ENCODE results near the gene ZNF407. TPM values are rescaled to one million over a fixed set of nuclear protein-coding genes. Genes with fewer than 3 reads are reported as not detected.

The ZNF407 gene
- total RNA-seq, 1 experiment from 2014 or later, result 7.6 TPM

- intact Hi-C loops (cut with micrococcal nuclease), result no loop called here
Observed at GRCh38 chr18:75003039-75003438, 405.4 kb downstream of the ZNF407 start.

More at GRCh38 chr18:75003039-75003438, 405.4 kb downstream of the ZNF407 start:
- BruUV-seq (replicated peaks), result no TSS peak
- H3K9me3 ChIP-seq (ENCODE audit: control insufficient read depth in 1 of 2, insufficient read depth in 1 of 2, low read depth in 1 of 2, low read length in 2 of 2), result no peaks in the 10 kb centered on the region
- POLR2A ChIA-PET, result no interaction called here
- H3K9ac ChIP-seq (ENCODE audit: low read length), result no peak overlapping the region
- no peak for DNase-seq (ENCODE audit: low read depth, low spot score)
- no peaks in the 10 kb centered on the region for H4K20me1 ChIP-seq (ENCODE audit: insufficient read depth)
- TF ChIP-seq ELF1 (IDR thresholded peaks at IDR 0.05; ENCODE audit: borderline replicate concordance, low read depth), result no peak
- TF ChIP-seq ZFX (IDR thresholded peaks at IDR 0.05), result no peak
- TF ChIP-seq YY1 (IDR thresholded peaks at IDR 0.05; ENCODE audit: extremely low read depth, insufficient replicate concordance, low read depth, low read length), result no peak
- no peak for TF ChIP-seq EZH2 (IDR thresholded peaks at IDR 0.05)
- TF ChIP-seq CTCF (IDR thresholded peaks at IDR 0.05 in 2 of 3, conservative IDR thresholded peaks at IDR 0.05 in 1 of 3; ENCODE audit: borderline replicate concordance in 1 of 3, insufficient read depth in 1 of 3, low read depth in 2 of 3, low read length in 2 of 3), result no peak
- no peak for TF ChIP-seq MAX (IDR thresholded peaks at IDR 0.05)
- no peak for TF ChIP-seq CBX3 (IDR thresholded peaks at IDR 0.05; ENCODE audit: low read depth)
- TF ChIP-seq FOSL1 (IDR thresholded peaks at IDR 0.05; ENCODE audit: low read depth), result no peak
- no peak for TF ChIP-seq POLR2A (IDR thresholded peaks at IDR 0.05; ENCODE audit: borderline replicate concordance, extremely low read depth, insufficient read depth, insufficient read length)
- no peak for TF ChIP-seq REST (IDR thresholded peaks at IDR 0.05; ENCODE audit: low read depth)
- TF ChIP-seq SIN3A (IDR thresholded peaks at IDR 0.05; ENCODE audit: low read depth), result no peak
- no peak for TF ChIP-seq POLR2AphosphoS5 (IDR thresholded peaks at IDR 0.05; ENCODE audit: low read depth, low read length)
- no peak for TF ChIP-seq SP1 (IDR thresholded peaks at IDR 0.05; ENCODE audit: low read depth)
- TF ChIP-seq RAD21 (IDR thresholded peaks at IDR 0.05; ENCODE audit: low read depth), result no peak
- no peak for TF ChIP-seq ZBTB33 (IDR thresholded peaks at IDR 0.05; ENCODE audit: extremely low read depth, insufficient replicate concordance, low read length)
- H3K79me2 ChIP-seq (ENCODE audit: insufficient read depth, low read length), result no peaks in the 10 kb centered on the region
- no peak overlapping the region for H3K4me3 ChIP-seq (replicated peaks in 1 of 2; ENCODE audit: low read depth in 1 of 2, low read length in 2 of 2)
- no peak for ATAC-seq
- H3K4me2 ChIP-seq (ENCODE audit: low read length), result no peak overlapping the region
- no peaks in the 10 kb centered on the region for H3K36me3 ChIP-seq (ENCODE audit: control insufficient read depth in 1 of 2, insufficient read depth in 2 of 2, low read length in 2 of 2)
- no peaks in the 10 kb centered on the region for H3K9me2 ChIP-seq (ENCODE audit: insufficient read depth)
- CTCF ChIA-PET, result no interaction called here
- no peaks in the 10 kb centered on the region for H3K27me3 ChIP-seq (ENCODE audit: insufficient read depth, low read length)
- no peak overlapping the region for H2AFZ ChIP-seq (ENCODE audit: low read depth, low read length, poor library complexity, severe bottlenecking)
- RAD21 ChIA-PET (ENCODE audit: low non-redundant PET in 1 of 2, low total read pairs in 2 of 2, uncharacterized antibody in 2 of 2, unreplicated experiment in 2 of 2), result no interaction called here
- H3K27ac ChIP-seq (ENCODE audit: low read depth, low read length), result no peak overlapping the region
- H3K4me1 ChIP-seq (ENCODE audit: control insufficient read depth in 1 of 2, insufficient read depth in 2 of 2, low read length in 2 of 2), result no peaks in the 10 kb centered on the region
